RKO (cell line): ENCODE results near the gene PACSIN2.

Experiments used
- DNase-seq: peaks from one replicate; pipeline ENCODE4 v3.0.0-alpha.2; 2016; ENCODE audit warnings: low spot score

Gene PACSIN2

GRCh38 chr22:42905217-42905616, 109.7 kb downstream of the PACSIN2 start:
- no peak for DNase-seq

- no peak for DNase-seq
These were observed 110.9 kb downstream of the PACSIN2 start for GRCh38 chr22:42904050-42904449.

- no peak for DNase-seq
These were observed 112.0 kb downstream of the PACSIN2 start for GRCh38 chr22:42902875-42903510.

- DNase-seq, result no peak
These were observed 113.0 kb downstream of the PACSIN2 start for GRCh38 chr22:42901790-42902508.

GRCh38 chr22:42897960-42898359, 117.0 kb downstream of the PACSIN2 start:
- DNase-seq, result no peak

- no peak for DNase-seq
These were observed 119.4 kb downstream of the PACSIN2 start for GRCh38 chr22:42895541-42895981.

GRCh38 chr22:42895087-42895486, 119.9 kb downstream of the PACSIN2 start:
- DNase-seq, result no peak

GRCh38 chr22:42893371-42894150, 121.4 kb downstream of the PACSIN2 start:
- no peak for DNase-seq

GRCh38 chr22:42892571-42893316, 122.2 kb downstream of the PACSIN2 start:
- DNase-seq, result no peak

GRCh38 chr22:42892156-42892555, 122.8 kb downstream of the PACSIN2 start:
- no peak for DNase-seq

GRCh38 chr22:42891696-42892095, 123.3 kb downstream of the PACSIN2 start:
- DNase-seq, result no peak

GRCh38 chr22:42891008-42891407, 123.9 kb downstream of the PACSIN2 start:
- no peak for DNase-seq

GRCh38 chr22:42889304-42889703, 125.6 kb downstream of the PACSIN2 start:
- no peak for DNase-seq

GRCh38 chr22:42887523-42888507, 127.1 kb downstream of the PACSIN2 start:
- DNase-seq, result no peak

- no peak for DNase-seq
These were observed 127.8 kb downstream of the PACSIN2 start for GRCh38 chr22:42887120-42887519.

- DNase-seq, result no peak
These were observed 129.5 kb downstream of the PACSIN2 start for GRCh38 chr22:42885446-42885845.

GRCh38 chr22:42884616-42885375, 130.2 kb downstream of the PACSIN2 start:
- DNase-seq, result no peak

GRCh38 chr22:42883970-42884369, 131.0 kb downstream of the PACSIN2 start:
- no peak for DNase-seq

- DNase-seq, result no peak
These were observed 131.8 kb downstream of the PACSIN2 start for GRCh38 chr22:42883121-42883520.

- no peak for DNase-seq
These were observed 132.8 kb downstream of the PACSIN2 start for GRCh38 chr22:42881982-42882656.
